Left lung (tissue), 10 donors: ENCODE results near the gene GRP. TPM values are rescaled to one million over a fixed set of nuclear protein-coding genes. Genes with fewer than 3 reads are reported as not detected.

Experiments
- ATAC-seq: fragments of 200-7000 bp; cut with Tn5 transposase; one replicate; pipeline ENCODE4 v1.9.1; 2020; ENCODE audit warnings: moderate library complexity
- DNase-seq, 4 donors: peaks; one replicate each; pipeline ENCODE4 v3.0.0-alpha.2; 2013 to 2020
- H3K27ac ChIP-seq, 2 donors: fragments of 200-600 bp; sonication (generic) in 1 of 2; one replicate each; pipeline versions ENCODE4 v1.5.0 to v1.8.0; 2020 to 2021
- H3K27me3 ChIP-seq, 2 donors: fragments of 200-600 bp; sonication (generic) in 1 of 2; one replicate each; pipeline versions ENCODE4 v1.5.0 to v1.8.0; 2020 to 2021
- H3K36me3 ChIP-seq, 2 donors: fragments of 200-600 bp; sonication (generic) in 1 of 2; one replicate each; pipeline versions ENCODE4 v1.5.0 to v1.8.0; 2020 to 2021
- H3K4me1 ChIP-seq, 2 donors: fragments of 200-600 bp; one replicate each; pipeline ENCODE4 v1.8.0; 2021
- H3K4me3 ChIP-seq, 2 donors: fragments of 200-600 bp; sonication (generic) in 1 of 2; one replicate each; pipeline versions ENCODE4 v1.5.0 to v1.8.0; 2020 to 2021; ENCODE audit warnings: mild to moderate bottlenecking in 1 of 2
- H3K9me3 ChIP-seq, 2 donors: fragments of 200-600 bp; sonication (generic) in 1 of 2; one replicate each; pipeline versions ENCODE4 v1.5.0 to v1.8.0; 2020 to 2021
- intact Hi-C, 2 donors: fragments of 100-400 bp; cut with DNase I; formaldehyde crosslinking; loops; one replicate each; pipeline versions ENCODE4 v1.11.2 to v1.14.2; 2022
- polyA plus RNA-seq, 6 donors: library from polyadenylated mRNA; unstranded; fragments of 120-200 nt; gene quantifications; one replicate each; pipeline ENCODE4 v1.2.1, GENCODE V29; 2013; ENCODE audit not compliant: insufficient read length in 6 of 6
- total RNA-seq, 2 donors: library from RNA; stranded (reverse); fragmentation: NEBNext Ultra II Directional; extraction: Animal tissue kit (Norgen Biotek cat#: 25700); gene quantifications; one replicate each; pipeline ENCODE4 v1.2.1, GENCODE V29; 2021
- TF ChIP-seq, protein P1 (sequence below), 2 donors: fragments of 200-600 bp; sonication (generic) in 1 of 2; IDR thresholded peaks; one replicate each; pipeline versions ENCODE4 v1.5.0 to v1.8.0; 2021; ENCODE audit warnings: antibody characterized with exemption in 2 of 2
- donor health status: DM: no; HTN: yes; CAD: no.
- donor health status: DM: no; HTN: no; CAD: no.

GRP gene
- total and polyA plus RNA-seq, 8 donors, result 0.67 to 75.8 (median 58.6) TPM

DNA sequence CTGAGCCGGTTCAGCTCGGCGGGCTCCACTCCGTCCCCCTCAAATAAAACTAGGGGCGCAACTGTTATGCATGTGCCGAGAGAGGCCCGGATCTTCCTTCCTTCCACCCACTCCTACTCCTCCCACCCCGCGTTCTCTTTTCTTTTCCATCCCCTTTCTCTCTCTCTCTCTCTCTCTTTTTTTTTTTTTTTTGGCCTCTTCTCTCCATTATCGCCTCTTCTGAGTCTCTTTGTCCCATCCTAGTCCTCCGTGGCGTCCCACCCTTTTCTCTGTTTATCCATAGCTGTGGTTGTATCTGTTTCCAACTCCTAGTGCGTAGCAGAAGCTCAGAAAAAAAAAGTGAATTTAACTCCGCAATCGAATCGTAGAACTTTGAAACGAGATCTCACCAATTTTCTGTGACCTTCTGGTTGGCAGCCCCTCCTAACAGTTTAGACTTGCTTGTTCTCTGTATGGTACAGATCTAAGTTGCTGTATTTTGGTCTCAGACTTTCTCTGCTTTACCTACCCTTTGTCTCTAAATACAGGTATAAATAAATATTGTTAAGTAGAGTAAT is 49.7 kb downstream of the GRP start:
- TF ChIP-seq, protein P1, sequence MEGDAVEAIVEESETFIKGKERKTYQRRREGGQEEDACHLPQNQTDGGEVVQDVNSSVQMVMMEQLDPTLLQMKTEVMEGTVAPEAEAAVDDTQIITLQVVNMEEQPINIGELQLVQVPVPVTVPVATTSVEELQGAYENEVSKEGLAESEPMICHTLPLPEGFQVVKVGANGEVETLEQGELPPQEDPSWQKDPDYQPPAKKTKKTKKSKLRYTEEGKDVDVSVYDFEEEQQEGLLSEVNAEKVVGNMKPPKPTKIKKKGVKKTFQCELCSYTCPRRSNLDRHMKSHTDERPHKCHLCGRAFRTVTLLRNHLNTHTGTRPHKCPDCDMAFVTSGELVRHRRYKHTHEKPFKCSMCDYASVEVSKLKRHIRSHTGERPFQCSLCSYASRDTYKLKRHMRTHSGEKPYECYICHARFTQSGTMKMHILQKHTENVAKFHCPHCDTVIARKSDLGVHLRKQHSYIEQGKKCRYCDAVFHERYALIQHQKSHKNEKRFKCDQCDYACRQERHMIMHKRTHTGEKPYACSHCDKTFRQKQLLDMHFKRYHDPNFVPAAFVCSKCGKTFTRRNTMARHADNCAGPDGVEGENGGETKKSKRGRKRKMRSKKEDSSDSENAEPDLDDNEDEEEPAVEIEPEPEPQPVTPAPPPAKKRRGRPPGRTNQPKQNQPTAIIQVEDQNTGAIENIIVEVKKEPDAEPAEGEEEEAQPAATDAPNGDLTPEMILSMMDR (IDR thresholded peaks at IDR 0.05), result no peak
- ATAC-seq (no peak), DNase-seq (no peak)
- H3K36me3 ChIP-seq, result no peaks in the 10 kb centered on the region
- H3K27me3 ChIP-seq, result peaks cover 99 to 100% of the 10 kb centered on the region in 2 donors
- no peak overlapping the region for H3K27ac ChIP-seq
- peaks cover 13 to 48% of the 10 kb centered on the region in 2 donors for H3K4me1 ChIP-seq
- intact Hi-C loops, result no loop called here
- H3K4me3 ChIP-seq, result no peak overlapping the region
- H3K9me3 ChIP-seq, result no peaks in the 10 kb centered on the region

DNA sequence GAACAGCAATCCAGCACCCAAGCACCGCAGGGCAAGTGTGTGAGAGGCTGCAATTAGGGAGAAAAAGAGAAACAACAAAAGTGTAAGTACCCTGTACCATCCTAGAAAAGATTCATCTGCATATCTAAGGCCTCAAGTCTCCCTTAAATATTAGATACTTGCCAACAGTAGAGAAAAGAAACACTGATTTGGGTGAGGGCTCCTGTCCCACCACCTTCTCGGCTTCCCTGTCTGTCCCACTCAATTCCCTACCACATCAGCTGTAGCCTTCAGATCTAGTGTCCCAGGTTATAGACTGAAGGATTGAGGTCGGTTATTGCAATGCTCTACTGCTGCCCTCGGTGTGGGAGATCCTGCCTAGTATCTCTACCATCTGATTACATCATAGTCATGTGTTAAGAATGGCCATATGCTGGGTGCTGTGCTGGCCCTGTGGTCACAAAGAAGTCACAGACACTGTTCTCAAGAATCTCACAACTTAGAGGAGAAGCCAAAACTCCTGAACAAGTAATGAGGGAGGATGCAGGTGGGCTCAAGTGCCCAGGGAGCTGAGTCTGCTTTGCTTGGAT is 50.8 kb downstream of the GRP start:
- Histone ChIP-seq H3K27ac (no peak overlapping the region), H3K36me3 (no peaks in the 10 kb centered on the region), H3K27me3 (peaks cover 98 to 100% of the 10 kb centered on the region in 2 donors), H3K9me3 (no peaks in the 10 kb centered on the region), H3K4me3 (no peak overlapping the region), H3K4me1 (peaks cover 9 to 42% of the 10 kb centered on the region in 2 donors)
- ATAC-seq, result no peak
- TF ChIP-seq, protein P1 (IDR thresholded peaks at IDR 0.05), result no peak
- no peak for DNase-seq
- intact Hi-C loops, result no loop called here

GRCh38 chr18:59271606-59272220 is 51.8 kb downstream of the GRP start:
- Histone ChIP-seq H3K9me3 (no peaks in the 10 kb centered on the region), H3K4me1 (peaks cover 9 to 42% of the 10 kb centered on the region in 2 donors), H3K4me3 (no peak overlapping the region), H3K27ac (no peak overlapping the region), H3K36me3 (no peaks in the 10 kb centered on the region), H3K27me3 (peaks cover 90 to 100% of the 10 kb centered on the region in 2 donors)
- intact Hi-C loops, result no loop called here
- DNase-seq, result no peak
- no peak for ATAC-seq
- TF ChIP-seq, protein P1 (IDR thresholded peaks at IDR 0.05), result no peak

DNA sequence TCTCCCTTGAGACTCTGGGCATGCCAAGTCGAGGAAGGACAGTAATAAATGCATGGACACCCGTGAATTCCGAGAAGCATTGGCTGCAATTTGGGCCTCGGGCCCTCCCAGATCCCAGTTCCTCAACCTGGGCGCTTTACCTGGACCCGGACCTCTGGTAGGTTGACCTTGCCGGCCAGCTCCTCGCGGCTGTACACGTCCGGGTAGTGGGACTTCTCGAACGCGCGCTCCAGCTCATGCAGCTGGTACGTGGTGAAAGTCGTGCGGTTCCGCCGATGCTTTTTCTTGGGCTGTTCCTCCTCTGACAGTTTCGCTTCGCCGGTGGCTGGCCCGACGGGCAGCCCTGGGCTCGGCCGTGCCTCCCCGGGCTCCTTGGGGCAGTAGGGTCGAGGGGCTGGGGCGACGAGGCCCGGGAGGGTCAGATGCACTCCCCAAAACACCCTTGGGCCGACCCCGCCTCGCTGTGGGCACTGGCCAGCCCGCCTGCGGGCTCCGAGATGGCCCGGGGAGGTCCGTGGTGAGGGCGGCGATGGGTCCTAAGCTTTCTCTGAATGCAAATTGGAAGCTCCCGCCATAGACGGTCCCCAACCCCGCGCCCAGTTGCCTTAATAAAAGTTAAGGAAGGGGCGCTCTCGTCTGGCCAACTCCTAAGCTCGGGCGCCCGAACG is 52.4 kb downstream of the GRP start:
- Histone ChIP-seq H3K27ac (no peak overlapping the region), H3K27me3 (peaks cover 84 to 100% of the 10 kb centered on the region in 2 donors), H3K4me3 (peak overlapping the region in 1 of 2 donors; percentile 20), H3K9me3 (no peaks in the 10 kb centered on the region), H3K4me1 (peaks cover 9 to 42% of the 10 kb centered on the region in 2 donors), H3K36me3 (no peaks in the 10 kb centered on the region)
- intact Hi-C loops, result no loop called here
- DNase-seq, result peak in 1 of 4 donors; percentile 77
- ATAC-seq, result no peak
- TF ChIP-seq, protein P1 (IDR thresholded peaks at IDR 0.05), result no peak
